Cortex of kidney (tissue), 1 donor: ENCODE results near the gene OR4M1.
"Not testable (repeated sequence)": the region's sequence is repeated elsewhere in the genome, so short reads cannot be mapped to it uniquely, and the experiment has no call there.

Source experiments
- DNase-seq: peaks from one replicate; lab custom pipeline; 2025; lab: John Stamatoyannopoulos, UW

OR4M1 gene

DNA sequence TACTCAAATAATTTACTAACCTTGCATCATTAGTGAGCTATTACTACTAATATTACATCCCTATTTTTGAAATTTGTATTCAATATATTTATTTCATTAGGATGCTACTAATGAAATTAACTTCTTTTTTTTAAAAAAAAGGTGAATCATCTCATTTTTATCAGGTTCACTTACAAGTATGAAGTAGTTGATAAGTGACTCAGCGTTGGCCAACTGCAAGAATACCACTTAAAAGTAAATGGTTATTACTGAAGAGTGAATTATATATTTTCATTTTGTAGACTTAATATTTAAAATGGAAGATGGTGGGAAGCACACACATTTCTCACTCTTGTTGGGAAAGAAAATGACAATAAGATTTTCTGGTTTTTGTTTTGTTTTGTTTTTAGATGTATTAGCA, 49.9 kb downstream of the OR4M1 start:
- DNase-seq, result no peak

DNA sequence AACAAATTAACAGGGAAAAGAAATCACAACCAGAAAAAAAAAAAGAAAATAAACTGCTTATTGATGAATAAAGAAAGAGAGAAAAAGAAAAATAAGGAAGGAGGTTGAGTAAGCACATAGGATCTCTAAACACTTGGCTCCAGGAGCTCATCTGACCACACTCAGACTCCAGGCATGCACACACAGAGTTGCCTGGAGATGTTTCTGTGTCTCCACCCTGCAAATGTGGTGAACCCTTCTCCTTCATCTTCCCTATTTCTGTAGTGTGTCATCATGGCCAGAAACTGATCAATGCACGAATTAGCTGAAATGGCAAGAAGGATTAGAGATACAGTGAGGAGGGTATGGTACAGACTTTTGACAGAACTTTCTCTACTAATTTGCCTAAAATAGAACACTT, 50.5 kb downstream of the OR4M1 start:
- no peak for DNase-seq

DNA sequence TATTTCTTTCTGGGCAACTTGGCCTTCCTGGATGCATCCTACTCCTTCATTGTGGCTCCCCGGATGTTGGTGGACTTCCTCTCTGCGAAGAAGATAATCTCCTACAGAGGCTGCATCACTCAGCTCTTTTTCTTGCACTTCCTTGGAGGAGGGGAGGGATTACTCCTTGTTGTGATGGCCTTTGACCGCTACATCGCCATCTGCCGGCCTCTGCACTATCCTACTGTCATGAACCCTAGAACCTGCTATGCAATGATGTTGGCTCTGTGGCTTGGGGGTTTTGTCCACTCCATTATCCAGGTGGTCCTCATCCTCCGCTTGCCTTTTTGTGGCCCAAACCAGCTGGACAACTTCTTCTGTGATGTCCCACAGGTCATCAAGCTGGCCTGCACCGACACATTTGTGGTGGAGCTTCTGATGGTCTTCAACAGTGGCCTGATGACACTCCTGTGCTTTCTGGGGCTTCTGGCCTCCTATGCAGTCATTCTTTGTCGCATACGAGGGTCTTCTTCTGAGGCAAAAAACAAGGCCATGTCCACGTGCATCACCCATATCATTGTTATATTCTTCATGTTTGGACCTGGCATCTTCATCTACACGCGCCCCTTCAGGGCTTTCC, 54.4 kb downstream of the OR4M1 start:
- not testable (repeated sequence) for DNase-seq

DNA sequence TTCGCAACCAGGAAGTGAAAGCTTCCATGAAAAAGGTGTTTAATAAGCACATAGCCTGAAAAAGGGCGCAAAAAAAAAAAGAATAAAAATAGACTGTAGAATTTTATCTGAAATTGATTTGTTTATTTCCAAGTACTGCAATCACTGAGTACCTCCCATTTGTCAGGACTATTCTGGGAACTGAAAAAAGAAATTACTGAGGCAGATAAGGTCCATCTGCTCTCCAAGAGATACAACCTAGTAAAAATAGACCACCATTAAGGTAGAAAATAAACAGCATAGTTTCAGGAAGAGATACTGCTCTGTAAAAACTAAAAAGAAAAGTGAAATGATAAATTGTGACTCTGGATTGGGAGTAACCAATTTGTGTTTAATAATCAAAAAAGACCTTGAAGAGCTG, 55.0 kb downstream of the OR4M1 start:
- DNase-seq, result no peak
